Activated naive CD4-positive, alpha-beta T cell treated with anti-CD3 and anti-CD28 coated beads, Interleukin-2, amount 50 U/mL, for 72 hours (primary cell): ENCODE results near the gene SUMO2. TPM values are rescaled to one million over a fixed set of nuclear protein-coding genes. Genes with fewer than 3 reads are reported as not detected.
A peak's percentile ranks its signal among the peaks of the same experiment; 100 is the strongest.
"Not testable (repeated sequence)": the region's sequence is repeated elsewhere in the genome, so short reads cannot be mapped to it uniquely, and the experiment has no call there.

Experiments used
- ATAC-seq, 2 donors: fragments of 150-1000 bp; cut with Tn5 transposase; 2 replicates each; pipeline ENCODE4 v1.10.0; 2021; ENCODE audit warnings: mild to moderate bottlenecking in 2 of 2, moderate library complexity in 2 of 2
- DNase-seq, 2 donors: peaks; one replicate each; pipeline ENCODE4 v3.0.0; 2021 to 2022; ENCODE audit warnings: low spot score in 2 of 2
- H3K27ac Mint-ChIP-seq, 2 donors: one replicate each; pipeline ENCODE4 v1.8.0; 2022; ENCODE audit warnings: mild to moderate bottlenecking in 2 of 2, mixed read lengths in 2 of 2
- H3K36me3 Mint-ChIP-seq, 2 donors: one replicate each; pipeline ENCODE4 v1.8.0; 2022; ENCODE audit warnings: mixed read lengths in 2 of 2
- H3K9me3 Mint-ChIP-seq, 2 donors: one replicate each; pipeline ENCODE4 v1.8.0; 2022; ENCODE audit warnings: mixed read lengths in 2 of 2
- total RNA-seq, 2 donors: library from RNA; stranded (reverse); gene quantifications; one replicate each; pipeline ENCODE4 v1.2.3, GENCODE V29; 2022

The SUMO2 gene
- total RNA-seq, 2 donors from 2014 or later: 557 to 621 TPM

GRCh38 chr17:75133001-75133400, 49.8 kb downstream of the SUMO2 start:
- DNase-seq (no peak), ATAC-seq (no peak)
- Mint-ChIP-seq H3K9me3 (no peaks in the 10 kb centered on the region), H3K27ac (peak overlapping the region; percentile 50 to 80), H3K36me3 (peaks cover 8% of the 10 kb centered on the region in 2 donors)

- not testable (repeated sequence) for ATAC-seq, H3K36me3 Mint-ChIP-seq, DNase-seq, H3K9me3 Mint-ChIP-seq
- H3K27ac Mint-ChIP-seq: peak overlapping the region; percentile 80 to 94
Measured at GRCh38 chr17:75132018-75133000, 50.5 kb downstream of the SUMO2 start.

GRCh38 chr17:75131278-75132017, 51.3 kb downstream of the SUMO2 start, which contains the start of gene NT5C:
TSS of gene NT5C (minus strand) at chr17:75131742. CDS start at chr17:75131707, 35 bp downstream.
- Mint-ChIP-seq H3K36me3 (peaks cover 8% of the 10 kb centered on the region in 2 donors), H3K27ac (peak within 1 kb of the TSS; percentile 80 to 94)
- ATAC-seq: peak; percentile 88 to 93

GRCh38 chr17:75130632-75131277, 52.0 kb downstream of the SUMO2 start:
- no peaks in the 10 kb centered on the region for H3K9me3 Mint-ChIP-seq
- H3K36me3 Mint-ChIP-seq: peaks cover 8% of the 10 kb centered on the region in 2 donors
- DNase-seq (peak in 1 of 2 donors; percentile 45), ATAC-seq (peak; percentile 52 to 58)
- peak overlapping the region; percentile 80 to 94 for H3K27ac Mint-ChIP-seq

More at GRCh38 chr17:75131278-75132017, 51.3 kb downstream of the SUMO2 start, which contains the start of gene NT5C:
- peak; percentile 74 to 85 for DNase-seq
- H3K9me3 Mint-ChIP-seq: no peaks in the 10 kb centered on the region

GRCh38 chr17:75130059-75130631, 52.6 kb downstream of the SUMO2 start:
- H3K27ac Mint-ChIP-seq: peak overlapping the region; percentile 75 to 80
- ATAC-seq: no peak
- H3K9me3 Mint-ChIP-seq: no peaks in the 10 kb centered on the region
- H3K36me3 Mint-ChIP-seq: peaks cover 8% of the 10 kb centered on the region in 2 donors
- DNase-seq: no peak

GRCh38 chr17:75129576-75129975, 53.2 kb downstream of the SUMO2 start:
- H3K27ac Mint-ChIP-seq: no peak overlapping the region
- no peaks in the 10 kb centered on the region for H3K9me3 Mint-ChIP-seq
- H3K36me3 Mint-ChIP-seq: peaks cover 8% of the 10 kb centered on the region in 2 donors
- DNase-seq (no peak), ATAC-seq (no peak)

- H3K36me3 Mint-ChIP-seq: peaks cover 8 to 14% of the 10 kb centered on the region in 2 donors
- ATAC-seq (no peak), DNase-seq (no peak)
- H3K27ac Mint-ChIP-seq: no peak overlapping the region
- no peaks in the 10 kb centered on the region for H3K9me3 Mint-ChIP-seq
Measured at GRCh38 chr17:75128694-75129505, 53.9 kb downstream of the SUMO2 start.

- ATAC-seq, H3K9me3 Mint-ChIP-seq, DNase-seq: not testable (repeated sequence)
- peak overlapping the region in 1 of 2 donors; percentile 86 for H3K27ac Mint-ChIP-seq
- peaks cover 8 to 15% of the 10 kb centered on the region in 2 donors for H3K36me3 Mint-ChIP-seq
Measured at GRCh38 chr17:75127936-75128335, 54.8 kb downstream of the SUMO2 start.

GRCh38 chr17:75126954-75127353, 55.8 kb downstream of the SUMO2 start:
- no peak for ATAC-seq
- no peak for DNase-seq

GRCh38 chr17:75125984-75126383, 56.8 kb downstream of the SUMO2 start:
- DNase-seq (no peak), ATAC-seq (no peak)
- no peaks in the 10 kb centered on the region for H3K9me3 Mint-ChIP-seq
- H3K27ac Mint-ChIP-seq: peak overlapping the region; percentile 36 to 72
- peaks cover 7 to 15% of the 10 kb centered on the region in 2 donors for H3K36me3 Mint-ChIP-seq

More at GRCh38 chr17:75126954-75127353, 55.8 kb downstream of the SUMO2 start:
- no peaks in the 10 kb centered on the region for H3K9me3 Mint-ChIP-seq
- no peak overlapping the region for H3K27ac Mint-ChIP-seq
- peaks cover 8 to 15% of the 10 kb centered on the region in 2 donors for H3K36me3 Mint-ChIP-seq

GRCh38 chr17:75124819-75125162, 58.0 kb downstream of the SUMO2 start:
- peaks cover 0 to 7% of the 10 kb centered on the region in 2 donors for H3K36me3 Mint-ChIP-seq
- peak in 1 of 2 donors; percentile 2 for ATAC-seq
- peak overlapping the region in 1 of 2 donors; percentile 72 for H3K27ac Mint-ChIP-seq
- no peak for DNase-seq
- no peaks in the 10 kb centered on the region for H3K9me3 Mint-ChIP-seq

GRCh38 chr17:75124041-75124818, 58.5 kb downstream of the SUMO2 start:
- DNase-seq: peak; percentile 21 to 79
- peak; percentile 83 to 95 for ATAC-seq
- Mint-ChIP-seq H3K36me3 (peaks cover 0 to 7% of the 10 kb centered on the region in 2 donors), H3K27ac (peak overlapping the region; percentile 72 to 91), H3K9me3 (no peaks in the 10 kb centered on the region)

GRCh38 chr17:75118307-75118706, 64.5 kb downstream of the SUMO2 start:
- no peaks in the 10 kb centered on the region for H3K9me3 Mint-ChIP-seq
- no peak overlapping the region for H3K27ac Mint-ChIP-seq
- peaks cover 0 to 10% of the 10 kb centered on the region in 2 donors for H3K36me3 Mint-ChIP-seq
- no peak for ATAC-seq
- DNase-seq: no peak

- Mint-ChIP-seq H3K36me3 (peaks cover 10% of the 10 kb centered on the region in 2 donors), H3K27ac (no peak overlapping the region), H3K9me3 (no peaks in the 10 kb centered on the region)
- DNase-seq (no peak), ATAC-seq (no peak)
Measured at GRCh38 chr17:75116737-75117136, 66.0 kb downstream of the SUMO2 start.
